Astrocyte (in vitro differentiated cells and primary cell): ENCODE measurements around the gene DQX1. TPM values are rescaled to one million over a fixed set of nuclear protein-coding genes. Genes with fewer than 3 reads are reported as not detected.

Experiments used
- DNase-seq: peaks from one replicate; pipeline ENCODE4 v3.0.0-alpha.2; 2010; ENCODE audit warnings: low read depth
- FAIRE-seq: peaks from 2 replicates; lab custom pipeline; 2011; peaks lifted over from hg19 to GRCh38; lab: Jason Lieb, UNC
- H2AFZ ChIP-seq: 2 replicates; pipeline ENCODE4 v1.6.0; 2012; ENCODE audit warnings: low read depth, low read length, inconsistent platforms
- H3K27ac ChIP-seq: 2 replicates; pipeline ENCODE4 v1.5.1; 2011; ENCODE audit warnings: low read depth, low read length, inconsistent platforms
- H3K27me3 ChIP-seq: 2 replicates; pipeline ENCODE4 v1.6.0; 2011; ENCODE audit warnings: low read length, inconsistent platforms; ENCODE audit not compliant: insufficient read depth
- H3K36me3 ChIP-seq: 2 replicates; pipeline ENCODE4 v1.5.1; 2011; ENCODE audit warnings: low read length, inconsistent platforms; ENCODE audit not compliant: insufficient read depth
- H3K4me1 ChIP-seq: 2 replicates; pipeline ENCODE4 v1.5.1; 2011; ENCODE audit warnings: low read length, inconsistent platforms; ENCODE audit not compliant: insufficient read depth
- H3K4me2 ChIP-seq: 2 replicates; pipeline ENCODE4 v1.6.0; 2012; ENCODE audit warnings: low read length, inconsistent platforms
- H3K4me3 ChIP-seq: 2 replicates; pipeline ENCODE4 v1.5.1; 2011; ENCODE audit warnings: low read depth, mild to moderate bottlenecking, low read length, inconsistent platforms; ENCODE audit not compliant: insufficient read depth
- H3K79me2 ChIP-seq: 2 replicates; pipeline ENCODE4 v1.6.0; 2012; ENCODE audit warnings: mild to moderate bottlenecking, low read length, inconsistent platforms; ENCODE audit not compliant: insufficient read depth
- H3K9ac ChIP-seq: 2 replicates; pipeline ENCODE4 v1.6.0; 2012; ENCODE audit warnings: mild to moderate bottlenecking, low read length, inconsistent platforms
- H3K9me3 ChIP-seq: 2 replicates; pipeline ENCODE4 v1.5.1; 2012; ENCODE audit warnings: low read depth, mild to moderate bottlenecking, low read length, inconsistent platforms; ENCODE audit not compliant: insufficient read depth
- H4K20me1 ChIP-seq: 2 replicates; pipeline ENCODE4 v1.6.0; 2012; ENCODE audit warnings: low read length, inconsistent platforms; ENCODE audit not compliant: insufficient read depth
- H3K27ac Mint-ChIP-seq: one replicate; pipeline ENCODE4 v1.8.0; 2021; ENCODE audit warnings: mild to moderate bottlenecking, mixed read lengths; ENCODE audit not compliant: unreplicated experiment
- H3K27me3 Mint-ChIP-seq: one replicate; pipeline ENCODE4 v1.8.0; 2021; ENCODE audit warnings: low read depth, mixed read lengths; ENCODE audit not compliant: unreplicated experiment
- H3K36me3 Mint-ChIP-seq: one replicate; pipeline ENCODE4 v1.8.0; 2021; ENCODE audit warnings: low read depth, mixed read lengths; ENCODE audit not compliant: unreplicated experiment
- H3K4me1 Mint-ChIP-seq: one replicate; pipeline ENCODE4 v1.8.0; 2021; ENCODE audit warnings: low read depth, mixed read lengths; ENCODE audit not compliant: unreplicated experiment
- H3K4me3 Mint-ChIP-seq: one replicate; pipeline ENCODE4 v1.8.0; 2021; ENCODE audit warnings: mild to moderate bottlenecking, moderate library complexity, mixed read lengths; ENCODE audit not compliant: unreplicated experiment
- H3K9me3 Mint-ChIP-seq: one replicate; pipeline ENCODE4 v1.8.0; 2021; ENCODE audit warnings: mild to moderate bottlenecking, mixed read lengths; ENCODE audit not compliant: unreplicated experiment
- EZH2 ChIP-seq: IDR thresholded peaks from 2 replicates; pipeline ENCODE4 v1.6.1; 2012; ENCODE audit warnings: mild to moderate bottlenecking, low read length, inconsistent platforms; ENCODE audit not compliant: insufficient read depth
- total RNA-seq: library from RNA; stranded (reverse); gene quantifications from 2 replicates; pipeline ENCODE4 v1.2.1, GENCODE V29; 2021
- TF ChIP-seq, protein P1 (sequence below): IDR thresholded peaks from 2 replicates; pipeline ENCODE4 v1.5.1; 2011; ENCODE audit warnings: low read depth, mild to moderate bottlenecking, inconsistent platforms, low read length, moderate library complexity; ENCODE audit not compliant: insufficient read depth

The DQX1 gene
- total RNA-seq, 1 donor from 2014 or later = 0.73 TPM

DNA sequence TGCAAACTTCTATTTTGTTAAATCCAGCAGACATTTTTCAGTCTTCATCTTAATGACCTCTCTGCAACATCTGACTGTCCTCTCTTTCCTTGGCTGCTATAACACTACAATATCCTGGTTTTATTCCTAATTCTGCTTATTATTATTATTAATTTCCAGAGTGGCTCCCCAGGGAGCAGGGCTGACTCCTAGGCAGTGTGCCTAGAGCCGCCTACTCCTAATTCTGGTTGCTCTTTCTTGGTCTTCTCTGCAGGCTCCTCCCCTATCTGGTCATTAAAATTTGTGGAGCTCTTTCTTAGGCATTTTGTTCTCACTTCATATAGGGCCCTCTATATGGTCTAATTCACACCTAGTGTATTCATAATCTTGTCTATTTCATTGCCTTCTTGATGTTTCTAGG is 16.9 kb upstream of the DQX1 start:
- Histone ChIP-seq H3K9ac (no peak overlapping the region), H2AFZ (no peak overlapping the region), H4K20me1 (no peaks in the 10 kb centered on the region), H3K27me3 (no peaks in the 10 kb centered on the region), H3K4me1 (no peaks in the 10 kb centered on the region), H3K9me3 (no peaks in the 10 kb centered on the region), H3K4me2 (no peak overlapping the region), H3K4me3 (no peak overlapping the region), H3K36me3 (no peaks in the 10 kb centered on the region), H3K79me2 (no peaks in the 10 kb centered on the region), H3K27ac (no peak overlapping the region)
- peaks cover 3% of the 10 kb centered on the region for H3K27me3 Mint-ChIP-seq
- H3K36me3 Mint-ChIP-seq = peaks cover 2% of the 10 kb centered on the region
- no peak overlapping the region for H3K4me3 Mint-ChIP-seq
- H3K4me1 Mint-ChIP-seq = no peaks in the 10 kb centered on the region
- no peak overlapping the region for H3K27ac Mint-ChIP-seq
- H3K9me3 Mint-ChIP-seq = no peaks in the 10 kb centered on the region
- DNase-seq (no peak), FAIRE-seq (no peak)
- TF ChIP-seq EZH2 = no peak
- TF ChIP-seq, protein P1, sequence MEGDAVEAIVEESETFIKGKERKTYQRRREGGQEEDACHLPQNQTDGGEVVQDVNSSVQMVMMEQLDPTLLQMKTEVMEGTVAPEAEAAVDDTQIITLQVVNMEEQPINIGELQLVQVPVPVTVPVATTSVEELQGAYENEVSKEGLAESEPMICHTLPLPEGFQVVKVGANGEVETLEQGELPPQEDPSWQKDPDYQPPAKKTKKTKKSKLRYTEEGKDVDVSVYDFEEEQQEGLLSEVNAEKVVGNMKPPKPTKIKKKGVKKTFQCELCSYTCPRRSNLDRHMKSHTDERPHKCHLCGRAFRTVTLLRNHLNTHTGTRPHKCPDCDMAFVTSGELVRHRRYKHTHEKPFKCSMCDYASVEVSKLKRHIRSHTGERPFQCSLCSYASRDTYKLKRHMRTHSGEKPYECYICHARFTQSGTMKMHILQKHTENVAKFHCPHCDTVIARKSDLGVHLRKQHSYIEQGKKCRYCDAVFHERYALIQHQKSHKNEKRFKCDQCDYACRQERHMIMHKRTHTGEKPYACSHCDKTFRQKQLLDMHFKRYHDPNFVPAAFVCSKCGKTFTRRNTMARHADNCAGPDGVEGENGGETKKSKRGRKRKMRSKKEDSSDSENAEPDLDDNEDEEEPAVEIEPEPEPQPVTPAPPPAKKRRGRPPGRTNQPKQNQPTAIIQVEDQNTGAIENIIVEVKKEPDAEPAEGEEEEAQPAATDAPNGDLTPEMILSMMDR = no peak

GRCh38 chr2:74540291-74540690 is 14.3 kb upstream of the DQX1 start:
- Histone ChIP-seq H3K27me3 (no peaks in the 10 kb centered on the region), H3K4me3 (no peak overlapping the region), H3K36me3 (no peaks in the 10 kb centered on the region), H3K27ac (no peak overlapping the region), H3K4me2 (no peak overlapping the region), H2AFZ (no peak overlapping the region), H3K79me2 (no peaks in the 10 kb centered on the region), H4K20me1 (no peaks in the 10 kb centered on the region), H3K9ac (no peak overlapping the region), H3K9me3 (no peaks in the 10 kb centered on the region), H3K4me1 (no peaks in the 10 kb centered on the region)
- Mint-ChIP-seq H3K27ac (no peak overlapping the region), H3K4me3 (no peak overlapping the region), H3K36me3 (no peaks in the 10 kb centered on the region), H3K9me3 (no peaks in the 10 kb centered on the region), H3K27me3 (peaks cover 3% of the 10 kb centered on the region), H3K4me1 (peaks cover 3% of the 10 kb centered on the region)
- TF ChIP-seq, protein P1 = no peak
- TF ChIP-seq EZH2 = no peak
- no peak for DNase-seq
- no peak for FAIRE-seq

- no peaks in the 10 kb centered on the region for H3K27me3 ChIP-seq
- no peak overlapping the region for H3K27ac ChIP-seq
- H3K4me3 Mint-ChIP-seq = no peak overlapping the region
- H3K4me1 ChIP-seq = no peaks in the 10 kb centered on the region
- no peaks in the 10 kb centered on the region for H3K9me3 ChIP-seq
- peaks cover 3% of the 10 kb centered on the region for H3K27me3 Mint-ChIP-seq
- H3K9ac ChIP-seq = no peak overlapping the region
- TF ChIP-seq EZH2 = no peak
- TF ChIP-seq, protein P1 = no peak
- H3K4me1 Mint-ChIP-seq = peaks cover 3% of the 10 kb centered on the region
- peaks cover under 1% of the 10 kb centered on the region for H3K36me3 ChIP-seq
- H3K27ac Mint-ChIP-seq = no peak overlapping the region
- no peak overlapping the region for H3K4me3 ChIP-seq
- H2AFZ ChIP-seq = no peak overlapping the region
- H3K36me3 Mint-ChIP-seq = peaks cover 2% of the 10 kb centered on the region
- no peak for FAIRE-seq
- no peaks in the 10 kb centered on the region for H4K20me1 ChIP-seq
- no peak for DNase-seq
- H3K4me2 ChIP-seq = no peak overlapping the region
- no peaks in the 10 kb centered on the region for H3K79me2 ChIP-seq
- H3K9me3 Mint-ChIP-seq = no peaks in the 10 kb centered on the region
These were observed 12.9 kb upstream of the DQX1 start for GRCh38 chr2:74538881-74539339.
